GM18867 (cell line): ENCODE data around the gene CDC42SE2.
"Not testable (repeated sequence)": the region's sequence is repeated elsewhere in the genome, so short reads cannot be mapped to it uniquely, and the experiment has no call there.

Source experiments
- ATAC-seq: cut with Tn5 transposase; IDR thresholded peaks from one replicate; pipeline ENCODE4 v1.9.1; 2021; ENCODE audit warnings: mild to moderate bottlenecking, moderate library complexity; ENCODE audit not compliant: unreplicated experiment

Gene CDC42SE2

GRCh38 chr5:131250751-131251475, 12.9 kb upstream of the CDC42SE2 start:
- no peak for ATAC-seq

- ATAC-seq: peak; percentile 84
Observed at GRCh38 chr5:131252824-131253171, 11.1 kb upstream of the CDC42SE2 start.

GRCh38 chr5:131254025-131254424, 9.8 kb upstream of the CDC42SE2 start:
- ATAC-seq: not testable (repeated sequence)

GRCh38 chr5:131254741-131255140, 9.1 kb upstream of the CDC42SE2 start:
- no peak for ATAC-seq

- no peak for ATAC-seq
Observed at GRCh38 chr5:131256507-131256823, 7.4 kb upstream of the CDC42SE2 start.

- ATAC-seq: no peak
Observed at GRCh38 chr5:131258733-131259132, 5.1 kb upstream of the CDC42SE2 start.

GRCh38 chr5:131259326-131259725, 4.5 kb upstream of the CDC42SE2 start:
- ATAC-seq: no peak

GRCh38 chr5:131260895-131261294, 3.0 kb upstream of the CDC42SE2 start:
- no peak for ATAC-seq

GRCh38 chr5:131261483-131261882, 2.4 kb upstream of the CDC42SE2 start:
- ATAC-seq: no peak

GRCh38 chr5:131262953-131263541, 806 bp upstream of the CDC42SE2 start:
- peak; percentile 19 for ATAC-seq

GRCh38 chr5:131264451-131265099, 722 bp downstream of the CDC42SE2 start:
- peak; percentile 5 for ATAC-seq

GRCh38 chr5:131265311-131265803, 1.5 kb downstream of the CDC42SE2 start:
- peak; percentile 21 for ATAC-seq

GRCh38 chr5:131266370-131267060, 2.7 kb downstream of the CDC42SE2 start:
- no peak for ATAC-seq

GRCh38 chr5:131268758-131269370, 5.0 kb downstream of the CDC42SE2 start:
- ATAC-seq: no peak

- ATAC-seq: no peak
Observed at GRCh38 chr5:131270809-131271208, 7.0 kb downstream of the CDC42SE2 start.

GRCh38 chr5:131271888-131272287, 8.0 kb downstream of the CDC42SE2 start:
- ATAC-seq: not testable (repeated sequence)

GRCh38 chr5:131272307-131272706, 8.5 kb downstream of the CDC42SE2 start:
- no peak for ATAC-seq

- no peak for ATAC-seq
Observed at GRCh38 chr5:131272724-131273123, 8.9 kb downstream of the CDC42SE2 start.

GRCh38 chr5:131274326-131275063, 10.6 kb downstream of the CDC42SE2 start:
- peak; percentile 27 for ATAC-seq

GRCh38 chr5:131276072-131276471, 12.2 kb downstream of the CDC42SE2 start:
- ATAC-seq: no peak
